KMS-11 (cell line): ENCODE data around the gene TEX36.

Experiments
- H2AFZ ChIP-seq: fragments of 200-600 bp; sonication (generic); 2 replicates; pipeline ENCODE4 v1.6.1; 2016; ENCODE audit warnings: antibody characterized with exemption, mixed run types, low read depth
- H3K27ac ChIP-seq: fragments of 200-600 bp; sonication (generic); 2 replicates; pipeline ENCODE4 v1.6.1; 2016; ENCODE audit warnings: mild to moderate bottlenecking, mixed run types
- H3K27me3 ChIP-seq: fragments of 200-600 bp; sonication (generic); 2 replicates; pipeline ENCODE4 v1.6.1; 2017; ENCODE audit warnings: mild to moderate bottlenecking, low read depth, mixed run types, moderate library complexity; ENCODE audit not compliant: insufficient read depth
- H3K36me3 ChIP-seq: fragments of 200-600 bp; sonication (generic); 2 replicates; pipeline ENCODE4 v1.6.1; 2017; ENCODE audit warnings: mild to moderate bottlenecking, mixed run types; ENCODE audit not compliant: insufficient read depth
- H3K4me1 ChIP-seq: fragments of 200-600 bp; sonication (generic); 2 replicates; pipeline ENCODE4 v1.6.1; 2016; ENCODE audit warnings: mild to moderate bottlenecking, low read depth, mixed run types; ENCODE audit not compliant: poor library complexity, severe bottlenecking
- H3K4me2 ChIP-seq: fragments of 200-600 bp; sonication (generic); 2 replicates; pipeline ENCODE4 v1.7.0; 2016; ENCODE audit warnings: mild to moderate bottlenecking, mixed run types
- H3K4me3 ChIP-seq: fragments of 200-600 bp; sonication (generic); IDR thresholded peaks from 2 replicates; pipeline ENCODE4 v1.6.1; 2017; ENCODE audit warnings: low read depth, low read length, mixed read lengths; ENCODE audit not compliant: insufficient read depth
- H3K79me2 ChIP-seq: fragments of 200-600 bp; sonication (generic); 2 replicates; pipeline ENCODE4 v1.6.1; 2016; ENCODE audit warnings: low read depth, mixed run types; ENCODE audit not compliant: insufficient read depth
- H3K9ac ChIP-seq: fragments of 200-600 bp; sonication (generic); 2 replicates; pipeline ENCODE4 v1.6.1; 2016; ENCODE audit warnings: mild to moderate bottlenecking, mixed run types
- H4K20me1 ChIP-seq: fragments of 200-600 bp; sonication (generic); 2 replicates; pipeline ENCODE4 v1.6.1; 2016; ENCODE audit warnings: mild to moderate bottlenecking, mixed run types; ENCODE audit not compliant: insufficient read depth
- TF ChIP-seq, protein P1 (sequence below): fragments of 200-600 bp; sonication (generic); conservative IDR thresholded peaks from 2 replicates; pipeline ENCODE4 v1.6.1; 2017; ENCODE audit warnings: low read depth, mild to moderate bottlenecking, antibody characterized with exemption, low read length, moderate library complexity, mixed read lengths

Gene TEX36

DNA sequence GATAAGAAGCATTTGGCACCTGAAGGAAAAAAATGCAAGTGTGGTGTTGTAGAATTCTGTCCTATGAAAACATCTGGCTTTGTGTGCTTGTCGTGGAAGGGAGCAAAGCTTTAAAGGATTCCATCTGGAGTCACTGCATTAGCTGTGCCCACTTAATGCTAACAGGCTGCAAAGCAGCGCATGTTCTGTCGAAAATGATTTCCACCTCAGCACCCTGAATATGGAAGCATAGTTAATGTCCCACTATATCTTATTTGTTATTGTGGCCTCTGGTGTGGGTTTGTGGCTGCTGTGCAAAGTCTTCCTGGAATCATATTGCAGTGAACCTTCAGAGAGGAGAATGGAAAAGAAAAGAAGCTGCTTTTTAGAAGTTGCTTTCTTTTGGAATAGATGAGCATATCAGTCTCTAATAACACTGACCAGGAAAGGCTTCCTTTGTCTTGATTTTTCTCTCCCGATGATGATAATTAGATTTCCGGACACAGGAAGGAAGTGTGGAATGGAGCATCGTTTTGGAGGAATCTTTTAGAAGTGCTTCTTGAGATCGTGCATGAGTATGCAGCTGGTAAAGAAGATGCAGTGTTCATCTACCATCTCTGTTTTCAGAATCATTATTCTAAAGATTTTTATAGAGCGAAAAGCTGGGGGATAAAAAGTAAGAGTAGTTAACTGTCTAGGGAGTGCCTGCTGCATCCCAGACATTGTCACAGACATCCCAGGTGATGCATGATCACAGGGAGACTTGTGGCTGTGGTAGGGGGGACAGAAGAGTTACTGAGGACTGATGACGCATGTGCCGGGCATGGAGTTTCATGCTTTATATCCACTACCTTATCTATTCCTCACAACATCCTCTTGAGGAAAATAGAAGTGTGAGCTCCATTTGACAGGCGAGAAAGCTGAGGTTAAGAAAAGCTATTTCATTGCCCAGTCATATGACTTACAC lies 54.6 kb downstream of the TEX36 start:
- Histone ChIP-seq H3K79me2 (no peaks in the 10 kb centered on the region), H3K4me3 (no peak overlapping the region), H3K36me3 (no peaks in the 10 kb centered on the region), H4K20me1 (no peaks in the 10 kb centered on the region), H3K9ac (no peak overlapping the region), H3K4me1 (no peaks in the 10 kb centered on the region), H2AFZ (no peak overlapping the region), H3K27ac (no peak overlapping the region), H3K27me3 (no peaks in the 10 kb centered on the region), H3K4me2 (no peak overlapping the region)
- TF ChIP-seq, protein P1, sequence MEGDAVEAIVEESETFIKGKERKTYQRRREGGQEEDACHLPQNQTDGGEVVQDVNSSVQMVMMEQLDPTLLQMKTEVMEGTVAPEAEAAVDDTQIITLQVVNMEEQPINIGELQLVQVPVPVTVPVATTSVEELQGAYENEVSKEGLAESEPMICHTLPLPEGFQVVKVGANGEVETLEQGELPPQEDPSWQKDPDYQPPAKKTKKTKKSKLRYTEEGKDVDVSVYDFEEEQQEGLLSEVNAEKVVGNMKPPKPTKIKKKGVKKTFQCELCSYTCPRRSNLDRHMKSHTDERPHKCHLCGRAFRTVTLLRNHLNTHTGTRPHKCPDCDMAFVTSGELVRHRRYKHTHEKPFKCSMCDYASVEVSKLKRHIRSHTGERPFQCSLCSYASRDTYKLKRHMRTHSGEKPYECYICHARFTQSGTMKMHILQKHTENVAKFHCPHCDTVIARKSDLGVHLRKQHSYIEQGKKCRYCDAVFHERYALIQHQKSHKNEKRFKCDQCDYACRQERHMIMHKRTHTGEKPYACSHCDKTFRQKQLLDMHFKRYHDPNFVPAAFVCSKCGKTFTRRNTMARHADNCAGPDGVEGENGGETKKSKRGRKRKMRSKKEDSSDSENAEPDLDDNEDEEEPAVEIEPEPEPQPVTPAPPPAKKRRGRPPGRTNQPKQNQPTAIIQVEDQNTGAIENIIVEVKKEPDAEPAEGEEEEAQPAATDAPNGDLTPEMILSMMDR = no peak

DNA sequence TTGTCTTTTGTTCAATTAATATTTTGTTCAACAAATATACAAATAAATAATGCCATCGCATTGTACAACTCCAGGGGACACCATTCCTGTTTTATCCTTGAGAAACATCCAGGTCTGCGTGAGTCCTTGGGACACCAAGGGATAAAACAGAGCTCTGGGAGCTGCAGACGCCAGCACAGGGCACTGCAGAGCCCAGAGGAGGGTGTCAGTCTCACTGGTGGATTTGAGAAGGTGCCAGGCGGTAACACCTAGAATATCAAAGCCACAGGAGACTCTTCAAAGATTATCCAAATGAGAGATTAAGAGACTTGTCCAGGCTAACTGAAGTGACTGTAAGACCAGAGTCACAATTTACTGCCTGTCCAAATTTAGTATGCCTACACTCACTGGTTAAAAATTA lies 55.3 kb downstream of the TEX36 start:
- H3K4me3 ChIP-seq = no peak overlapping the region
- TF ChIP-seq, protein P1 = no peak
- no peaks in the 10 kb centered on the region for H3K79me2 ChIP-seq
- no peaks in the 10 kb centered on the region for H4K20me1 ChIP-seq
- H3K4me2 ChIP-seq = no peak overlapping the region
- H3K27ac ChIP-seq = no peak overlapping the region
- H2AFZ ChIP-seq = no peak overlapping the region
- H3K36me3 ChIP-seq = no peaks in the 10 kb centered on the region
- no peaks in the 10 kb centered on the region for H3K4me1 ChIP-seq
- no peaks in the 10 kb centered on the region for H3K27me3 ChIP-seq
- no peak overlapping the region for H3K9ac ChIP-seq

DNA sequence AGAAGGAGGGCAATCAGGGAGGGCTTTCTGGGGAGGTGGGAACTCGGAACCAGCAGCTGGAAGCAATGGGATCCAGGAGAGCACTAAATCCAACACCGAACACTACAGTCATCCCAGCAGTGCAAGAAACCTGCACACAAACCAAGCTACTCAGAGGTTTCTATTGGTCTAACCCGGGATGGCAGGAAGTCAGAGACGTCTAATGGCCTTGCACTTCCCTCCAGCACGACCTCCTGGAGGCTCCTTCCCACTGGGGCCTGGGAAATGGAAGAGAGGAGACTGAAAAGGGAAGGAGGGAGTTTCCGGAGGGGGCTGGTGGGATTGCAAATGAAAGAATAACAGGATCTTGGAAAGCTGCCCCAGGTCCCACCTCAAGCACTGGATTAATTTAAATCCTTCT lies 56.3 kb downstream of the TEX36 start:
- H3K79me2 ChIP-seq = no peaks in the 10 kb centered on the region
- H3K27ac ChIP-seq = no peak overlapping the region
- TF ChIP-seq, protein P1 = no peak
- H3K4me2 ChIP-seq = no peak overlapping the region
- H3K4me1 ChIP-seq = no peaks in the 10 kb centered on the region
- no peak overlapping the region for H3K4me3 ChIP-seq
- no peaks in the 10 kb centered on the region for H4K20me1 ChIP-seq
- H3K9ac ChIP-seq = no peak overlapping the region
- no peaks in the 10 kb centered on the region for H3K27me3 ChIP-seq
- H3K36me3 ChIP-seq = no peaks in the 10 kb centered on the region
- no peak overlapping the region for H2AFZ ChIP-seq

DNA sequence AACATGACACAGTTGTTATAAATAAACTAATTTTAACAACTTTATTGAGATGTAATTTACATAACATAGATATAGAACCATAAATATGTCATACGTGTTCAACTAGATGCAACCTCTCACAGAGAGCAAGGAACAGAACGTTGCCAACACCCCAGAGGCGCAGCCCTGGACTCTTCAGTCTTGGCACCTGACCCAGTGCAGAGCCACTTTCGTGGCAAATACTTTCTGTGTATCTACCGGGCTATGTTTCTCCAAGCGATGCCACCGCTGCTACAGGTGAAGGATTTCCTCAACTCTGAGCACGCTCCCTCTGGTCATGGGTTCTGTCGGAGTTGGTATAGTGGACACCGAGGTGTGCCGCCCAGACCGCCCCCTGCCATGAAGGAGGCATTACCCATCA lies 57.4 kb downstream of the TEX36 start:
- Histone ChIP-seq H3K4me2 (no peak overlapping the region), H3K79me2 (no peaks in the 10 kb centered on the region), H3K4me1 (no peaks in the 10 kb centered on the region), H3K4me3 (no peak overlapping the region), H3K9ac (no peak overlapping the region), H3K36me3 (no peaks in the 10 kb centered on the region), H2AFZ (no peak overlapping the region), H3K27ac (no peak overlapping the region), H4K20me1 (no peaks in the 10 kb centered on the region), H3K27me3 (no peaks in the 10 kb centered on the region)
- TF ChIP-seq, protein P1 = no peak
